Activated T-cell treated with anti-CD3 and anti-CD28 coated beads, Interleukin-2, amount 50 U/mL, for 4 hours (primary cell): ENCODE results near the gene FGGY. TPM values are rescaled to one million over a fixed set of nuclear protein-coding genes. Genes with fewer than 3 reads are reported as not detected.
"Not testable (repeated sequence)": the region's sequence is repeated elsewhere in the genome, so short reads cannot be mapped to it uniquely, and the experiment has no call there.

Experiments used
- ATAC-seq, 2 donors: fragments of 200-7000 bp; cut with Tn5 transposase; one replicate each; pipeline ENCODE4 v1.10.0; 2021
- DNase-seq: peaks from one replicate; pipeline ENCODE4 v3.0.0-alpha.2; 2020
- H3K27me3 Mint-ChIP-seq: one replicate; pipeline ENCODE4 v1.8.0; 2021; ENCODE audit warnings: low read depth, mixed read lengths
- H3K36me3 Mint-ChIP-seq: one replicate; pipeline ENCODE4 v1.8.0; 2022; ENCODE audit warnings: mixed read lengths; ENCODE audit not compliant: insufficient read depth
- H3K4me1 Mint-ChIP-seq: one replicate; pipeline ENCODE4 v1.8.0; 2021; ENCODE audit warnings: low read depth, mixed read lengths
- H3K4me3 Mint-ChIP-seq: one replicate; pipeline ENCODE4 v1.8.0; 2021; ENCODE audit warnings: mild to moderate bottlenecking, moderate library complexity, mixed read lengths
- H3K9me3 Mint-ChIP-seq: one replicate; pipeline ENCODE4 v1.8.0; 2021; ENCODE audit warnings: mixed read lengths
- total RNA-seq, 3 donors: library from RNA; stranded (reverse); gene quantifications; one replicate each; pipeline ENCODE4 v1.2.1, GENCODE V29; 2021

The FGGY gene
- total RNA-seq, 3 donors from 2014 or later: 2.5 to 4.8 (median 3.1) TPM

DNA sequence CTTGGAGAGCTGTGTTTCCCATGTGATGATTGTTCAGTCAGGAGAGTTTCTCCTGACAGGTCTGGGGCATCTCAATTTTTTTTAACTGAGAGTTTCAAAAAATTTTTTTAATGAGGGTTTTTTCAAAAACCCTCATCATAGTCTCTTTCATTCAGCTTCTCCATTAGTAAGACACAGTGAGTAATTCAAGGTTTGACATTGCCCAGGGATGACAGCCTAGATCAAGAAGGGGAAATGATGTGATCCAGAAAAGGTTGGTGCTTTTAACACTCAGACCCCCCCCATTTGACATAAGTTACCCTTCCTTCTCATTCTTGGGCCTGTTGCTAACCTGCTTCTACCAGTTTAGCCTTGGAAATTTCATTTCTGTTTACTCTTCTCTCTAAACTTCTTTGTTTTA lies 328.5 kb downstream of the FGGY start:
- no peaks in the 10 kb centered on the region for H3K27me3 Mint-ChIP-seq
- no peak for DNase-seq
- no peaks in the 10 kb centered on the region for H3K9me3 Mint-ChIP-seq
- no peaks in the 10 kb centered on the region for H3K4me1 Mint-ChIP-seq
- no peak for ATAC-seq
- no peaks in the 10 kb centered on the region for H3K36me3 Mint-ChIP-seq
- H3K4me3 Mint-ChIP-seq: no peak overlapping the region

GRCh38 chr1:59631561-59632255 lies 334.8 kb downstream of the FGGY start:
- H3K4me1 Mint-ChIP-seq: no peaks in the 10 kb centered on the region
- H3K4me3 Mint-ChIP-seq: no peak overlapping the region
- H3K9me3 Mint-ChIP-seq: no peaks in the 10 kb centered on the region
- no peaks in the 10 kb centered on the region for H3K36me3 Mint-ChIP-seq
- ATAC-seq: no peak
- no peak for DNase-seq
- H3K27me3 Mint-ChIP-seq: no peaks in the 10 kb centered on the region

GRCh38 chr1:59635097-59635496 lies 338.2 kb downstream of the FGGY start:
- ATAC-seq: no peak
- no peaks in the 10 kb centered on the region for H3K9me3 Mint-ChIP-seq
- no peak for DNase-seq
- no peaks in the 10 kb centered on the region for H3K36me3 Mint-ChIP-seq
- H3K4me3 Mint-ChIP-seq: no peak overlapping the region
- no peaks in the 10 kb centered on the region for H3K4me1 Mint-ChIP-seq
- no peaks in the 10 kb centered on the region for H3K27me3 Mint-ChIP-seq

GRCh38 chr1:59638231-59638711 lies 341.4 kb downstream of the FGGY start:
- no peak for DNase-seq
- H3K27me3 Mint-ChIP-seq: no peaks in the 10 kb centered on the region

DNA sequence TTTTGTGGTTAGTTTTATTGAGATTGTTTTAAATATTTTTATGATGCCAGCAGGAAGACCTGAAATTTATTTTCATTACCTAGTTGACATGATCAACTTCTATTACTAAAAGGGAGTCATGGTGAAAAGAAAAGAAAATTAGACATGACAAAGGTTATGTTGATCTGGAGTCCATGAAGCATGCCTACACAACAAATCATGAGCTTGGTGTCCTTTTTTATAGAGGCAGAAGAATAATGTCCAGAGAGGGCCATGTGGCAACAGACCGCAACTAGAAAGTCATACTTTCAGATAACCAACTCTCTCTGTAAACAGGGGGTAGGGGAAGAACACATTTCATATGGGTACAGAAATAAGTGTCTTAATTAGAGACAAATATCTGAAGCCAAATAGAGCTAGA lies 342.4 kb downstream of the FGGY start:
- H3K4me1 Mint-ChIP-seq: no peaks in the 10 kb centered on the region
- no peak for ATAC-seq
- H3K9me3 Mint-ChIP-seq: no peaks in the 10 kb centered on the region
- H3K4me3 Mint-ChIP-seq: no peak overlapping the region
- no peaks in the 10 kb centered on the region for H3K36me3 Mint-ChIP-seq
- DNase-seq: no peak
- H3K27me3 Mint-ChIP-seq: no peaks in the 10 kb centered on the region

More at GRCh38 chr1:59638231-59638711, 341.4 kb downstream of the FGGY start:
- Mint-ChIP-seq H3K4me1 (no peaks in the 10 kb centered on the region), H3K36me3 (no peaks in the 10 kb centered on the region), H3K4me3 (no peak overlapping the region), H3K9me3 (no peaks in the 10 kb centered on the region)
- no peak for ATAC-seq

GRCh38 chr1:59640851-59641250 lies 344.0 kb downstream of the FGGY start:
- H3K27me3 Mint-ChIP-seq: no peaks in the 10 kb centered on the region
- DNase-seq: no peak
- no peak overlapping the region for H3K4me3 Mint-ChIP-seq
- no peaks in the 10 kb centered on the region for H3K36me3 Mint-ChIP-seq
- no peaks in the 10 kb centered on the region for H3K4me1 Mint-ChIP-seq
- ATAC-seq: no peak
- no peaks in the 10 kb centered on the region for H3K9me3 Mint-ChIP-seq

DNA sequence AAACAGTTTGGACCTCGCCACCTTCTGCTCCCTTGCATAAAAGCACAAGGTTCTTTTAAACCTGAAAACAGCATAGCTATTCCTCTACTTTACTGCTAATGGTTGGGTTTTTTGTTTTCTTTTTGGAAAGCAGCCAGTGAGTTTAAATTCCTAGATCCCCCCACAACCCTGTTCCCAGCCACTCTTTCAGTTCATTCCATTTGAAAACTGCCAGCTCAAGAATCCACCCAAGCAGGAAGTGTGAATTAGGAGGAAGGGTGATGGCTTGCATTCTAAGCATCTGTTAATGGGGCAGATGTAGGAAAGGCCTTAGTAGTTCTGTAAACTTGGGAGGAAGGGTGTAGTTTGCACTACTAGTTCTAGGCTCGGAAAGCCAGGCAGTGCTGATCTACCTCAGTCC lies 344.9 kb downstream of the FGGY start:
- Mint-ChIP-seq H3K27me3 (no peaks in the 10 kb centered on the region), H3K4me1 (no peaks in the 10 kb centered on the region), H3K4me3 (no peak overlapping the region), H3K36me3 (no peaks in the 10 kb centered on the region), H3K9me3 (no peaks in the 10 kb centered on the region)
- ATAC-seq (no peak), DNase-seq (no peak)

DNA sequence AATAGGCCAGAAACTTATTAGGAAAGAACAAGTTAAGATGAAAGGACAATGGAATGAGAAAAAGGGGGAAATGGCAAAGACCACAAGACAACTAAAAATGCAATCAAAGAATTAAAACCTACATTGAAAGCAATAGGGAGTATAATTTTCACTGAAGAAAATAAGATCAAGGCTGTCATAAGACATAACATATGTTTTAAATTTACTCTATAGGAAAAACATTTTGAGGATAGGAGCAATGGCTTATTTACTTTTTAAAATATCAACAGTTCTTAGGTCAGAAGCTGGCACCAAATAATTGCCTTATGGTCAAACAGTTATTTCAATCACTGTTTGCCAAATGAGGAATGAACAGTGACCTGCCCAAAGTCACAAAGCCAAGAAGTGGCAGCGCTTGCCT lies 346.6 kb downstream of the FGGY start:
- Mint-ChIP-seq H3K4me3 (no peak overlapping the region), H3K36me3 (no peaks in the 10 kb centered on the region), H3K9me3 (no peaks in the 10 kb centered on the region), H3K27me3 (no peaks in the 10 kb centered on the region), H3K4me1 (no peaks in the 10 kb centered on the region)
- DNase-seq (no peak), ATAC-seq (no peak)

- Mint-ChIP-seq H3K27me3 (no peaks in the 10 kb centered on the region), H3K36me3 (no peaks in the 10 kb centered on the region), H3K4me1 (no peaks in the 10 kb centered on the region), H3K4me3 (no peak overlapping the region), H3K9me3 (no peaks in the 10 kb centered on the region)
- no peak for DNase-seq
- no peak for ATAC-seq
These were observed 349.0 kb downstream of the FGGY start for GRCh38 chr1:59645893-59646292.

GRCh38 chr1:59653142-59653958 lies 356.5 kb downstream of the FGGY start:
- H3K36me3 Mint-ChIP-seq, DNase-seq, H3K9me3 Mint-ChIP-seq, H3K27me3 Mint-ChIP-seq, H3K4me3 Mint-ChIP-seq, H3K4me1 Mint-ChIP-seq, ATAC-seq: not testable (repeated sequence)

GRCh38 chr1:59653968-59654367 lies 357.1 kb downstream of the FGGY start:
- Mint-ChIP-seq H3K4me1 (no peaks in the 10 kb centered on the region), H3K36me3 (peaks cover 4% of the 10 kb centered on the region), H3K27me3 (no peaks in the 10 kb centered on the region), H3K4me3 (no peak overlapping the region), H3K9me3 (no peaks in the 10 kb centered on the region)
- DNase-seq (no peak), ATAC-seq (no peak)

DNA sequence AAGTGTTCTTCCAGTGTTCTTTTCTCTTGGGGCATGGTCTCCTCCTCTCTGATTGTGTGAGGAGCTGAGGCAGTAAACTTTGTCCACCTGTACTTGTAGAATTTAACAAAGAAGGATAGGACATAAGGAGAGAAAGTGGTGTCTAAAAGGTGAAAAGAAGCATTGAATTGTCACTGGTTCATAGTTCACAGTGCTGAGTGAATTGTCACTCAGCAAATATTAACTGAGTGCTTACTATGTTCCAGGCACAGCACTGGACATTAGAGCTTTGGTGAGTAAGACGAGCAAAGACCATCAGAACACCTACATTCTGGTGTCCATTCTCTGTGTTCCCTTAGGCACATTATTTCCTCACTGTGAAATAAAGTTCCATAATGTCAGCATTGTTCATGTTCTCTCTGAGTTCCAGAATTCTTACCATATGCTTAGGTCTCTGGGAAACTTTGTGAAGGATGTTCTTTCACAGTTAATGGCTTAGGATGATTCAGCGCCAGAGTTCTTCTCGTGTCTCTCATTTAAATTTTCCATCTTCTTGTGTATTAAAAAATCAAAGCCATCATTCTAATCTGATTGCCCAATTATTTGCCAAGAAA lies 361.1 kb downstream of the FGGY start:
- H3K36me3 Mint-ChIP-seq: peaks cover 4% of the 10 kb centered on the region
- no peaks in the 10 kb centered on the region for H3K9me3 Mint-ChIP-seq
- H3K27me3 Mint-ChIP-seq: no peaks in the 10 kb centered on the region
- no peak for ATAC-seq
- no peaks in the 10 kb centered on the region for H3K4me1 Mint-ChIP-seq
- DNase-seq: no peak
- H3K4me3 Mint-ChIP-seq: no peak overlapping the region

- DNase-seq (no peak), ATAC-seq (no peak)
- Mint-ChIP-seq H3K27me3 (no peaks in the 10 kb centered on the region), H3K9me3 (no peaks in the 10 kb centered on the region), H3K36me3 (peaks cover 3% of the 10 kb centered on the region), H3K4me3 (no peak overlapping the region), H3K4me1 (no peaks in the 10 kb centered on the region)
These were observed 367.3 kb downstream of the FGGY start for GRCh38 chr1:59664166-59664565.

DNA sequence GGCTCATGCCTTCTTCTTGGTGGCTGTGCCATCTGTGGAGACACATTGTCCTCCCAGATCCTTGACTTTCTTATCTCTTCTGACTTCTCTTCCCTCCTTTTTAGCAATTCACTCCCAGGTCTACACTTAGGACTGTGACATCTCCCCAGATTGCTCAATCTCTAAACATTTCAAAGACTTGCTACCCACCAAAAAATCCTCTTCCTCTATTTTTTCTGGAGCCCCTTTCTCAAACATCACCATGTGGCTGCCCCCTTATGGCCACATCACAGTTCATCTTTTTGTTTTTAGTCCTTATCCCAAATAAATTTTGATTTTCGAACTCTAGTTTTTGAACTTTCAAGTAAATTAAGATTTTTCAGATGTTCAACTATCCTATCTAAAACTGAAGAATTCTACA lies 369.2 kb downstream of the FGGY start:
- DNase-seq (no peak), ATAC-seq (no peak)
- Mint-ChIP-seq H3K4me1 (no peaks in the 10 kb centered on the region), H3K36me3 (peaks cover 4% of the 10 kb centered on the region), H3K27me3 (no peaks in the 10 kb centered on the region), H3K4me3 (no peak overlapping the region), H3K9me3 (no peaks in the 10 kb centered on the region)

GRCh38 chr1:59667020-59667419 lies 370.1 kb downstream of the FGGY start:
- ATAC-seq: no peak
- H3K4me3 Mint-ChIP-seq: no peak overlapping the region
- H3K27me3 Mint-ChIP-seq: no peaks in the 10 kb centered on the region
- no peaks in the 10 kb centered on the region for H3K9me3 Mint-ChIP-seq
- peaks cover 4% of the 10 kb centered on the region for H3K36me3 Mint-ChIP-seq
- no peaks in the 10 kb centered on the region for H3K4me1 Mint-ChIP-seq
- DNase-seq: no peak
